MCF 10A (cell line): ENCODE results near the gene SLC1A1. TPM values are rescaled to one million over a fixed set of nuclear protein-coding genes. Genes with fewer than 3 reads are reported as not detected.

Source experiments
- BruUV-seq: library from RNA; stranded (reverse); fragments of 400-500 nt; replicated peaks from 2 replicates; lab custom pipeline; 2021; lab: Mats Ljungman, UMichigan
- CTCF ChIA-PET: fragments of 300-600 bp; sonication (Branson Sonifier 250); formaldehyde crosslinking; extraction: SDS; loops from one replicate; lab custom pipeline; 2021; ENCODE audit warnings: antibody characterized with exemption, inconsistent platforms; lab: Yijun Ruan, JAX
- POLR2A ChIA-PET: fragments of 300-600, 350-650 bp; sonication (Branson Sonifier 250); formaldehyde crosslinking; extraction: SDS; loops from one replicate; lab custom pipeline; 2020; ENCODE audit warnings: antibody characterized with exemption, inconsistent platforms; lab: Yijun Ruan, JAX
- DNase-seq: peaks from one replicate; pipeline ENCODE4 v3.0.0-alpha.2; 2018; ENCODE audit not compliant: unreplicated experiment
- H3K27ac Mint-ChIP-seq: one replicate; pipeline ENCODE4 v1.8.0; 2022; ENCODE audit warnings: mild to moderate bottlenecking, low read depth, mixed read lengths; ENCODE audit not compliant: unreplicated experiment
- H3K27me3 Mint-ChIP-seq: one replicate; pipeline ENCODE4 v1.8.0; 2022; ENCODE audit warnings: mixed read lengths; ENCODE audit not compliant: insufficient read depth, unreplicated experiment
- H3K36me3 Mint-ChIP-seq: one replicate; pipeline ENCODE4 v1.8.0; 2022; ENCODE audit warnings: mild to moderate bottlenecking, moderate library complexity, mixed read lengths; ENCODE audit not compliant: insufficient read depth, unreplicated experiment
- H3K4me1 Mint-ChIP-seq: one replicate; pipeline ENCODE4 v1.8.0; 2022; ENCODE audit warnings: mixed read lengths; ENCODE audit not compliant: insufficient read depth, unreplicated experiment
- H3K4me3 Mint-ChIP-seq: one replicate; pipeline ENCODE4 v1.8.0; 2022; ENCODE audit warnings: mild to moderate bottlenecking, moderate library complexity, mixed read lengths; ENCODE audit not compliant: unreplicated experiment
- H3K9me3 Mint-ChIP-seq: one replicate; pipeline ENCODE4 v1.8.0; 2022; ENCODE audit warnings: mixed read lengths; ENCODE audit not compliant: unreplicated experiment
- intact Hi-C: fragments of 100-400 bp; cut with micrococcal nuclease; formaldehyde crosslinking; loops from 2 replicates; pipeline ENCODE4 v1.14.1; 2022
- total RNA-seq: library from RNA; stranded (reverse); gene quantifications from 2 replicates; pipeline ENCODE4 v1.2.3, GENCODE V29; 2022
- TF ChIP-seq, protein P1 (sequence below): fragments of 200-600 bp; IDR thresholded peaks from one replicate; pipeline ENCODE4 v1.8.0; 2022; ENCODE audit warnings: antibody characterized with exemption, mild to moderate bottlenecking; ENCODE audit not compliant: unreplicated experiment

SLC1A1 gene
- total RNA-seq, 1 experiment from 2014 or later, result 0.16 TPM

- H3K4me3 Mint-ChIP-seq, result no peak overlapping the region
- peaks cover 14% of the 10 kb centered on the region for H3K4me1 Mint-ChIP-seq
Observed at GRCh38 chr9:4510546-4511322, 20.5 kb downstream of the SLC1A1 start.

GRCh38 chr9:4514252-4515128, 24.2 kb downstream of the SLC1A1 start:
- no peak for DNase-seq
- no peak overlapping the region for H3K27ac Mint-ChIP-seq
- TF ChIP-seq, protein P1, sequence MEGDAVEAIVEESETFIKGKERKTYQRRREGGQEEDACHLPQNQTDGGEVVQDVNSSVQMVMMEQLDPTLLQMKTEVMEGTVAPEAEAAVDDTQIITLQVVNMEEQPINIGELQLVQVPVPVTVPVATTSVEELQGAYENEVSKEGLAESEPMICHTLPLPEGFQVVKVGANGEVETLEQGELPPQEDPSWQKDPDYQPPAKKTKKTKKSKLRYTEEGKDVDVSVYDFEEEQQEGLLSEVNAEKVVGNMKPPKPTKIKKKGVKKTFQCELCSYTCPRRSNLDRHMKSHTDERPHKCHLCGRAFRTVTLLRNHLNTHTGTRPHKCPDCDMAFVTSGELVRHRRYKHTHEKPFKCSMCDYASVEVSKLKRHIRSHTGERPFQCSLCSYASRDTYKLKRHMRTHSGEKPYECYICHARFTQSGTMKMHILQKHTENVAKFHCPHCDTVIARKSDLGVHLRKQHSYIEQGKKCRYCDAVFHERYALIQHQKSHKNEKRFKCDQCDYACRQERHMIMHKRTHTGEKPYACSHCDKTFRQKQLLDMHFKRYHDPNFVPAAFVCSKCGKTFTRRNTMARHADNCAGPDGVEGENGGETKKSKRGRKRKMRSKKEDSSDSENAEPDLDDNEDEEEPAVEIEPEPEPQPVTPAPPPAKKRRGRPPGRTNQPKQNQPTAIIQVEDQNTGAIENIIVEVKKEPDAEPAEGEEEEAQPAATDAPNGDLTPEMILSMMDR, result no peak
- intact Hi-C loops, result no loop called here
- no TSS peak for BruUV-seq
- no peaks in the 10 kb centered on the region for H3K4me1 Mint-ChIP-seq
- ChIA-PET CTCF (no interaction called here), POLR2A (no interaction called here)
- no peaks in the 10 kb centered on the region for H3K36me3 Mint-ChIP-seq
- no peak overlapping the region for H3K4me3 Mint-ChIP-seq
- no peaks in the 10 kb centered on the region for H3K9me3 Mint-ChIP-seq
- no peaks in the 10 kb centered on the region for H3K27me3 Mint-ChIP-seq

More at GRCh38 chr9:4510546-4511322, 20.5 kb downstream of the SLC1A1 start:
- Mint-ChIP-seq H3K27ac (no peak overlapping the region), H3K27me3 (no peaks in the 10 kb centered on the region), H3K9me3 (no peaks in the 10 kb centered on the region), H3K36me3 (no peaks in the 10 kb centered on the region)
- ChIA-PET CTCF (interaction anchor here (1.2 kb wide), 1 partner anchor 92 kb away, joined by 4 read pairs; no protein-coding TSS in a partner anchor), POLR2A (no interaction called here)
- intact Hi-C loops, result no loop called here
- no peak for DNase-seq
- TF ChIP-seq, protein P1, result no peak
- no TSS peak for BruUV-seq

- TF ChIP-seq, protein P1, result no peak
- ChIA-PET POLR2A (no interaction called here), CTCF (no interaction called here)
- intact Hi-C loops, result no loop called here
- Mint-ChIP-seq H3K4me3 (no peak overlapping the region), H3K4me1 (no peaks in the 10 kb centered on the region), H3K27ac (no peak overlapping the region), H3K36me3 (no peaks in the 10 kb centered on the region), H3K9me3 (no peaks in the 10 kb centered on the region), H3K27me3 (no peaks in the 10 kb centered on the region)
- no peak for DNase-seq
- no TSS peak for BruUV-seq
Observed at GRCh38 chr9:4515958-4516375, 25.7 kb downstream of the SLC1A1 start.

GRCh38 chr9:4517274-4517673, 27.0 kb downstream of the SLC1A1 start:
- Mint-ChIP-seq H3K4me1 (no peaks in the 10 kb centered on the region), H3K36me3 (no peaks in the 10 kb centered on the region), H3K4me3 (no peak overlapping the region), H3K27me3 (no peaks in the 10 kb centered on the region), H3K27ac (no peak overlapping the region), H3K9me3 (no peaks in the 10 kb centered on the region)
- intact Hi-C loops, result no loop called here
- no TSS peak for BruUV-seq
- CTCF ChIA-PET, result no interaction called here
- POLR2A ChIA-PET, result no interaction called here
- TF ChIP-seq, protein P1, result no peak
- DNase-seq, result no peak
